Stimulated activated CD8-positive, alpha-beta memory T cell treated with anti-CD3 and anti-CD28 coated beads, Interleukin-12 subunit alpha, Interleukin-12 subunit beta, amount 100 ng/mL, for 1 hour (primary cell): Measurements from ENCODE around the gene DCTN2.

ENCODE experiments used
- DNase-seq: peaks from one replicate; pipeline ENCODE4 v3.0.0-alpha.2; 2020; ENCODE audit warnings: low read depth

Gene DCTN2

GRCh38 chr12:57549909-57550640 lies 3.1 kb upstream of the DCTN2 start, which contains the start of gene KIF5A:
Gene KIF5A, plus strand, starts transcription at chr12:57550044. Its CDS starts 228 bp downstream, at chr12:57550272.
- peak; percentile 22 for DNase-seq

- DNase-seq = no peak
Measured at GRCh38 chr12:57549203-57549908, 2.4 kb upstream of the DCTN2 start.

GRCh38 chr12:57548488-57548887 lies 1.5 kb upstream of the DCTN2 start:
- DNase-seq = no peak

GRCh38 chr12:57548013-57548315 lies 972 bp upstream of the DCTN2 start:
- no peak for DNase-seq

GRCh38 chr12:57547288-57548012 lies 458 bp upstream of the DCTN2 start:
- DNase-seq = no peak

- DNase-seq = no peak
Measured at GRCh38 chr12:57545809-57546437, 1.1 kb downstream of the DCTN2 start.

- no peak for DNase-seq
Measured at GRCh38 chr12:57543581-57543980, 3.4 kb downstream of the DCTN2 start.

- no peak for DNase-seq
Measured at GRCh38 chr12:57541717-57542116, 5.3 kb downstream of the DCTN2 start.

GRCh38 chr12:57541001-57541400 lies 6.0 kb downstream of the DCTN2 start:
- DNase-seq = no peak

- no peak for DNase-seq
Measured at GRCh38 chr12:57539134-57539768, 7.7 kb downstream of the DCTN2 start.

GRCh38 chr12:57536597-57536942 lies 10.4 kb downstream of the DCTN2 start:
- no peak for DNase-seq

- no peak for DNase-seq
Measured at GRCh38 chr12:57535764-57536596, 11.0 kb downstream of the DCTN2 start.

GRCh38 chr12:57534991-57535543 lies 11.9 kb downstream of the DCTN2 start:
- DNase-seq = no peak

GRCh38 chr12:57534250-57534649 lies 12.7 kb downstream of the DCTN2 start:
- DNase-seq = no peak

- DNase-seq = no peak
Measured at GRCh38 chr12:57533108-57533507, 13.9 kb downstream of the DCTN2 start.

GRCh38 chr12:57531836-57532235 lies 15.2 kb downstream of the DCTN2 start:
- no peak for DNase-seq

- no peak for DNase-seq
Measured at GRCh38 chr12:57530396-57531142, 16.4 kb downstream of the DCTN2 start.

GRCh38 chr12:57529831-57530230 lies 17.2 kb downstream of the DCTN2 start:
- no peak for DNase-seq

- DNase-seq = no peak
Measured at GRCh38 chr12:57528831-57529555, 18.0 kb downstream of the DCTN2 start.

- no peak for DNase-seq
Measured at GRCh38 chr12:57528176-57528575, 18.8 kb downstream of the DCTN2 start.
